Vagina (tissue), 2 donors: Measurements from ENCODE around the gene MMP28.

Source experiments
- CTCF ChIP-seq, 3 experiments: fragments of 450-650 bp in 2 of 3; fragments of 200-600 bp in 1 of 3; sonication (generic) in 1 of 3; IDR thresholded peaks; one replicate each; pipeline ENCODE4 v1.5.1; 2017 to 2019; ENCODE audit warnings: antibody characterized with exemption in 3 of 3, mild to moderate bottlenecking in 2 of 3, moderate library complexity in 2 of 3
- POLR2A ChIP-seq, 2 donors: fragments of 450-650 bp; IDR thresholded peaks; one replicate each; pipeline ENCODE4 v1.6.1; 2017; ENCODE audit warnings: antibody characterized with exemption in 2 of 2, mild to moderate bottlenecking in 2 of 2, moderate library complexity in 2 of 2

DNA sequence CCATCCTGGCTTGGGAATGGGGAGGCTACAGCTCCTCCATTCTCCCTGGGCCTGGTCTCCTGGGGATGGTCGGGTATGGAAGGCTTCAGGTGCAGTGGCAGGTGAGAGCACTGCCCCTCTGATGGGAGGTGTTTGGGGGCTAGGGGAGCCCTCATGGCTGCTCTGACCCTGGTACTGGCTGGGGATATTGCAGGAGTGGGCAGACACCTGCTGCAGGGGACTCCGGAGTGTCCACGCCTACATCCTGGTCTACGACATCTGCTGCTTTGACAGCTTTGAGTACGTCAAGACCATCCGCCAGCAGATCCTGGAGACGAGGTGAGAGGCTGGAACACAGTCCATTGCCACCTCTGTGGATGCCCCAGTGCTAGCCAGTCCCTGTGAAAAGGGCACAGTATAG is 55.2 kb downstream of the MMP28 start:
- TF ChIP-seq POLR2A (IDR thresholded peaks at IDR 0.05) = no peak
- TF ChIP-seq CTCF (IDR thresholded peaks at IDR 0.05) = no peak
